K562 (cell line): ENCODE results near the gene GLRA2.

ENCODE experiments used
- CTCF ChIP-seq, 3 experiments: IDR thresholded peaks in 2 of 3; conservative IDR thresholded peaks in 1 of 3; 2 replicates each; pipeline ENCODE4 v1.5.1; 2011 to 2012; ENCODE audit warnings: low read length in 3 of 3, mild to moderate bottlenecking in 3 of 3, control low read depth in 2 of 3, improper control_type of control experiment in 1 of 3, inconsistent platforms in 1 of 3, low read depth in 1 of 3, mixed read lengths in 1 of 3, moderate library complexity in 1 of 3; ENCODE audit not compliant: insufficient read depth in 2 of 3
- FOXJ3 ChIP-seq: sonication (generic); formaldehyde crosslinking; IDR thresholded peaks from 2 replicates; pipeline ENCODE4 v1.4.0; 2020; ENCODE audit warnings: mild to moderate bottlenecking, missing genetic modification reagents
- PHF20 ChIP-seq: fragments of 450-650 bp; IDR thresholded peaks from 2 replicates; pipeline ENCODE4 v1.6.1; 2018; ENCODE audit not compliant: partially characterized antibody
- POLR2A ChIP-seq: fragments of 450-650 bp; conservative IDR thresholded peaks from 2 replicates; pipeline ENCODE4 v1.6.1; 2016
- POLR2AphosphoS5 ChIP-seq: IDR thresholded peaks from 2 replicates; pipeline ENCODE4 v1.6.1; 2011; ENCODE audit warnings: mild to moderate bottlenecking, low read depth, low read length, moderate library complexity; ENCODE audit not compliant: control insufficient read depth, insufficient read depth
- SETDB1 ChIP-seq: IDR thresholded peaks from one replicate; pipeline ENCODE4 v1.6.1; 2012; ENCODE audit warnings: low read length, control low read depth, inconsistent platforms
- SMC3 ChIP-seq: conservative IDR thresholded peaks from 2 replicates; pipeline ENCODE4 v1.6.1; 2011; ENCODE audit warnings: low read depth, low read length, improper control_type of control experiment; ENCODE audit not compliant: insufficient read depth
- TCF7 ChIP-seq: sonication (generic); IDR thresholded peaks from 2 replicates; pipeline ENCODE4 v1.6.1; 2016; ENCODE audit warnings: antibody characterized with exemption, borderline replicate concordance
- TOE1 ChIP-seq, 2 experiments: fragments of 450-650 bp in 1 of 2; sonication (generic) in 1 of 2; formaldehyde crosslinking in 1 of 2; IDR thresholded peaks; 2 replicates each; pipeline versions ENCODE4 v1.7.1 to v1.8.0; 2016 to 2022; ENCODE audit warnings: borderline replicate concordance in 2 of 2, mild to moderate bottlenecking in 2 of 2, antibody characterized with exemption in 1 of 2, inconsistent platforms in 1 of 2, low read depth in 1 of 2, missing genetic modification reagents in 1 of 2, moderate library complexity in 1 of 2
- USF2 ChIP-seq: sonication (generic); formaldehyde crosslinking; IDR thresholded peaks from 2 replicates; pipeline ENCODE4 v1.5.0; 2020; ENCODE audit warnings: missing genetic modification reagents
- ZNF121 ChIP-seq: sonication (generic); formaldehyde crosslinking; conservative IDR thresholded peaks from 2 replicates; pipeline ENCODE4 v1.8.0; 2022; ENCODE audit warnings: missing genetic modification reagents
- ZNF764 ChIP-seq: fragments of 250-450 bp; sonication (Bioruptor Pico); IDR thresholded peaks from 2 replicates; pipeline ENCODE4 v1.4.0; 2020; ENCODE audit warnings: low read depth, mild to moderate bottlenecking, moderate library complexity

- TF ChIP-seq CTCF (IDR thresholded peaks at IDR 0.05 in 2 of 3, conservative IDR thresholded peaks at IDR 0.05 in 1 of 3; ENCODE audit: insufficient read depth in 2 of 3, low read depth in 1 of 3, low read length in 3 of 3) = no peak
- no peak for TF ChIP-seq SETDB1
- TF ChIP-seq ZNF121 (CRISPR knock-in tag) = no peak
- TF ChIP-seq TCF7 = no peak
- TF ChIP-seq POLR2AphosphoS5 = no peak
- no peak for TF ChIP-seq USF2
- no peak for TF ChIP-seq FOXJ3
- TF ChIP-seq ZNF764 = no peak
- no peak for TF ChIP-seq PHF20
- no peak for TF ChIP-seq POLR2A
- no peak for TF ChIP-seq SMC3
- no peak for TF ChIP-seq TOE1 (IDR thresholded peaks at IDR 0.05; ENCODE audit: borderline replicate concordance)
- TF ChIP-seq TOE1 (CRISPR knock-in tag; IDR thresholded peaks at IDR 0.05; ENCODE audit: borderline replicate concordance, low read depth) = no peak
Observed at GRCh38 chrX:14554131-14554715, 24.9 kb downstream of the GLRA2 start.
